A549 treated with GW870086 at 1 μM for 4 hours (cell line): Measurements from ENCODE around the gene FZD1. TPM values are rescaled to one million over a fixed set of nuclear protein-coding genes. Genes with fewer than 3 reads are reported as not detected.

Experiments used
- total RNA-seq: library from RNA; stranded (reverse); fragments of 200-300 nt; extraction: Qiagen RNA extraction; gene quantifications from 5 replicates; pipeline ENCODE4 v1.2.3, GENCODE V29; 2022; ENCODE audit warnings: low read depth

The FZD1 gene
- total RNA-seq: 2.0 to 2.5 TPM (median 2.5 TPM) in 5 replicates

GRCh38 chr7:91264046-91264923 lies at the start of gene FZD1:
Gene FZD1, plus strand, starts transcription at chr7:91264433. Its CDS starts 448 bp downstream, at chr7:91264881.

